Coronary artery (tissue), 2 donors: ENCODE results near the gene MTERF1.

Experiments
- DNase-seq: peaks from one replicate; pipeline ENCODE4 v3.0.0-alpha.2; 2017; ENCODE audit warnings: low spot score
- H3K27ac ChIP-seq, 2 donors: fragments of 200-600 bp; sonication (generic); one replicate each; pipeline ENCODE4 v1.5.1; 2016 to 2019
- H3K4me3 ChIP-seq: fragments of 200-600 bp; sonication (generic); 2 replicates; pipeline ENCODE4 v1.5.1; 2016; ENCODE audit warnings: mild to moderate bottlenecking, moderate library complexity
- TF ChIP-seq, protein P1 (sequence below): fragments of 200-600 bp; sonication (generic); IDR thresholded peaks from one replicate; pipeline ENCODE4 v1.5.1; 2019; ENCODE audit warnings: antibody characterized with exemption

Gene MTERF1

DNA sequence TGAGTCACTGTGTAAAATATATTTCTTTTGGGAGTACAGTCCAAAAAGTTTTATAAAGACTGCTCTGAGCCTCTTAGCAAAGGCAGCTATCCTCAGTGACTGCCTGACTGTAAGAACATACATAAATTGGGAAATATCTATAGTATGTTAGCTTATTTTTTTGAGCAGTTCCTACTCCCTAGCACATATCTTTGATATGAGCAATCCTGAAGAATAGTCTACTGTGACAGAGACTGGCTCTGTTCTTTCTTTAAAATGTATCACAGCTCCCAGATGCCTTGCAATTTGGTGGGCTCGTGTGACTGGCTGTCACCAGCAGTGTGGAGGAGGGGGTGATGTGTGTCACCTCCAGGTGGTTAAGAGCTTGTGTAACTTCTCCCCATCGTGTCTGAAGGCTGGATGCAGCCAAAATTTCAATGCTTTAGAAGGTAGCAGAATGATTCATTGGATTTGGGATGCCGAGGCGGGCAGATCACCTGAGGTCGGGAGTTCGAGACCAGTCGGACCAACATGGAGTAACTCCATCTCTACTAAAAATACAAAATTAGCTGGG is 47.9 kb downstream of the MTERF1 start:
- Histone ChIP-seq H3K27ac (no peak overlapping the region), H3K4me3 (no peak overlapping the region)
- DNase-seq = no peak
- TF ChIP-seq, protein P1, sequence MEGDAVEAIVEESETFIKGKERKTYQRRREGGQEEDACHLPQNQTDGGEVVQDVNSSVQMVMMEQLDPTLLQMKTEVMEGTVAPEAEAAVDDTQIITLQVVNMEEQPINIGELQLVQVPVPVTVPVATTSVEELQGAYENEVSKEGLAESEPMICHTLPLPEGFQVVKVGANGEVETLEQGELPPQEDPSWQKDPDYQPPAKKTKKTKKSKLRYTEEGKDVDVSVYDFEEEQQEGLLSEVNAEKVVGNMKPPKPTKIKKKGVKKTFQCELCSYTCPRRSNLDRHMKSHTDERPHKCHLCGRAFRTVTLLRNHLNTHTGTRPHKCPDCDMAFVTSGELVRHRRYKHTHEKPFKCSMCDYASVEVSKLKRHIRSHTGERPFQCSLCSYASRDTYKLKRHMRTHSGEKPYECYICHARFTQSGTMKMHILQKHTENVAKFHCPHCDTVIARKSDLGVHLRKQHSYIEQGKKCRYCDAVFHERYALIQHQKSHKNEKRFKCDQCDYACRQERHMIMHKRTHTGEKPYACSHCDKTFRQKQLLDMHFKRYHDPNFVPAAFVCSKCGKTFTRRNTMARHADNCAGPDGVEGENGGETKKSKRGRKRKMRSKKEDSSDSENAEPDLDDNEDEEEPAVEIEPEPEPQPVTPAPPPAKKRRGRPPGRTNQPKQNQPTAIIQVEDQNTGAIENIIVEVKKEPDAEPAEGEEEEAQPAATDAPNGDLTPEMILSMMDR = no peak

DNA sequence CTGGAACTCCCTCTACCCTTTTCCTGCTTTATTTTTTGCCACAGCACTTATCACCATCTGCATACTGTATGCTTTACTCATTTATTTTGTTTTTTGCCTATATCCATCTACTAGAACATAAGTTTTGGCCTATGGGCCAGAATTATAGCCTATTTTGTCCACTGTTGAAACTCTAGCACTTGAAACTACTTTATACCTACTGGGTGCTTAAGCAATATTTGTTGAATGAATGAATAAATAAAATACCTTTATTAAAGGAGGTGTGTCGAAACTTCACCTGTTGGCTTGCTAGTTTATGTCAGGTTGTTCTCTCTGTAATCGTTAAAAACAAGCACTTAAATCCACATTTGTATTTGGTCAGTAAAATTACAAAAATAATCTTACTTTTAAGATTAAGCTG is 53.3 kb downstream of the MTERF1 start:
- TF ChIP-seq, protein P1 = no peak
- Histone ChIP-seq H3K4me3 (no peak overlapping the region), H3K27ac (no peak overlapping the region)
- no peak for DNase-seq

DNA sequence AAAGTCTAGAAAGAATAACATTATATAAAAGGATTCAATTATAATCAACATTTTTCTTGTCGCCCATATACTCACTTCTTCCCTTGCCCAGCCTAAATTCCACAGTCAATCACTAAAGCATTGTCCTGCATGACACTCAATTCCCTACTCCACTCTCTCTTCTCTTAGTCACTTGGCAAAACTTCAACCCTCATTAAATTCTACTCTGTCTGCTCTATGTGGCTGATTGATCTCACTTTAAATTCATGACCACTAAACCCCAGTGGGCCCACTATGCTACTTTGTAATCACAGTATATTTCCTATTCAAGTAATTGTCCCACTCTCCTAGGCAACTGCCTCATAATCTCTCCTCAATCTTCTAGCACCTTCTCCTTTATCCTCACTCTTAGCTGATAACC is 54.1 kb downstream of the MTERF1 start:
- H3K27ac ChIP-seq = no peak overlapping the region

DNA sequence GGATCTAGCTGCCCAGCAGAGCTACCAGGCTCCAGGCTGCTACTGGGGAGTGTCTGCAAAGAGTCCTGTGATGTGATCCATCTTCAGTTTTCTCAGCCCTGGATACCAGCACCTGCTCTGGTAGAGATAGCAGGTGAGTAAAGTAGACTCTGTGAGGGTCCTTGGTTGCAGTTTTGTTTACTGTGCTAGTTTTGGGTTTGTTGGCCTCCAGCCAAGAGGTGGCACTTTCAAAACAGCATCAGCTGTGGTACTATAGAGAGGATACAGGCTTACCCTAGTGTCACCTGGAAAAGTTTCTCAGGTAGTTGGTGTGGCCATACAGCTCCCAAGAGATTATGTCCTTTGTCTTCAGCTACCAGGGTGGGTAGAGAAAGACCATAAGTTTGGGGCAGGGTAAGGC is 56.3 kb downstream of the MTERF1 start:
- no peak overlapping the region for H3K4me3 ChIP-seq
- TF ChIP-seq, protein P1 = no peak
- no peak overlapping the region for H3K27ac ChIP-seq
- no peak for DNase-seq

More for the DNA sequence above, 54.1 kb downstream of the MTERF1 start:
- no peak for DNase-seq
- TF ChIP-seq, protein P1 = no peak
- no peak overlapping the region for H3K4me3 ChIP-seq
